K562 (cell line): Measurements from ENCODE around the gene NXN. TPM values are rescaled to one million over a fixed set of nuclear protein-coding genes. Genes with fewer than 3 reads are reported as not detected.
A peak's percentile ranks its signal among the peaks of the same experiment; 100 is the strongest.

Experiments used
- ARID1B ChIP-seq: fragments of 450-650 bp; IDR thresholded peaks from 2 replicates; pipeline ENCODE4 v1.6.1; 2016; ENCODE audit warnings: antibody characterized with exemption, mild to moderate bottlenecking, inconsistent platforms
- ASH1L ChIP-seq: fragments of 450-650 bp; IDR thresholded peaks from 2 replicates; pipeline ENCODE4 v1.6.1; 2018; ENCODE audit warnings: borderline replicate concordance, mild to moderate bottlenecking, low read depth; ENCODE audit not compliant: partially characterized antibody
- BCOR ChIP-seq: fragments of 450-650 bp; IDR thresholded peaks from 2 replicates; pipeline ENCODE4 v1.6.1; 2016
- BDP1 ChIP-seq: IDR thresholded peaks from 3 replicates; pipeline ENCODE4 v1.6.1; 2011; ENCODE audit not compliant: insufficient read length, insufficient read depth
- CBX8 ChIP-seq: fragments of 200-600 bp; sonication (generic); IDR thresholded peaks from 2 replicates; pipeline ENCODE4 v1.6.1; 2012; ENCODE audit warnings: borderline replicate concordance, mixed run types, low read depth, mild to moderate bottlenecking, moderate library complexity, mixed read lengths, low read length, control low read depth, inconsistent platforms; ENCODE audit not compliant: poor library complexity, severe bottlenecking; ENCODE audit errors: extremely low read depth
- CEBPB ChIP-seq: fragments of 450-650 bp; IDR thresholded peaks from 2 replicates; pipeline ENCODE4 v1.6.1; 2016; ENCODE audit warnings: missing genetic modification characterization, missing compliant biosample characterization
- DIDO1 ChIP-seq: fragments of 450-650 bp; IDR thresholded peaks from 2 replicates; pipeline ENCODE4 v1.6.1; 2016; ENCODE audit warnings: low read depth, missing biosample characterization, missing genetic modification characterization
- E2F6 ChIP-seq, 2 experiments: IDR thresholded peaks; 2 replicates each; pipeline ENCODE4 v1.6.1; 2011; ENCODE audit warnings: borderline replicate concordance in 1 of 2, control low read depth in 1 of 2, low read depth in 1 of 2, low read length in 1 of 2, mild to moderate bottlenecking in 1 of 2, mixed read lengths in 1 of 2, moderate library complexity in 1 of 2; ENCODE audit not compliant: insufficient read depth in 1 of 2, insufficient read length in 1 of 2, poor library complexity in 1 of 2, severe bottlenecking in 1 of 2; ENCODE audit errors: extremely low read depth in 1 of 2
- EHMT2 ChIP-seq: fragments of 450-650 bp; IDR thresholded peaks from 2 replicates; pipeline ENCODE4 v1.6.1; 2018; ENCODE audit warnings: antibody characterized with exemption
- ETV1 ChIP-seq: fragments of 450-650 bp; conservative IDR thresholded peaks from 2 replicates; pipeline ENCODE4 v1.6.1; 2016; ENCODE audit warnings: missing genetic modification characterization, control low read depth, low read depth, missing compliant biosample characterization
- GABPA ChIP-seq: fragments of 200-800 bp; sonication (Bioruptor generic); conservative IDR thresholded peaks from 2 replicates; pipeline ENCODE4 v1.6.1; 2016; ENCODE audit warnings: low read depth, missing genetic modification characterization, missing compliant biosample characterization
- HNRNPK ChIP-seq: fragments of 200-400 bp; formaldehyde crosslinking; IDR thresholded peaks from one replicate; pipeline ENCODE4 v1.6.1; 2018; ENCODE audit warnings: mild to moderate bottlenecking, low read depth, low read length; ENCODE audit not compliant: poor library complexity, severe bottlenecking
- MAZ ChIP-seq, 2 experiments: fragments of 450-650 bp in 1 of 2; sonication (generic) in 1 of 2; formaldehyde crosslinking; IDR thresholded peaks in 1 of 2; conservative IDR thresholded peaks in 1 of 2; 2 replicates each; pipeline versions ENCODE4 v1.4.0 to v1.5.0; 2020; ENCODE audit warnings: mild to moderate bottlenecking in 1 of 2, missing genetic modification reagents in 1 of 2
- PML ChIP-seq: IDR thresholded peaks from 2 replicates; pipeline ENCODE4 v1.6.1; 2012; ENCODE audit warnings: low read length, inconsistent platforms
- POLR2G ChIP-seq: fragments of 200-400 bp; formaldehyde crosslinking; IDR thresholded peaks from 2 replicates; pipeline ENCODE4 v1.6.1; 2017; ENCODE audit warnings: low read depth, mild to moderate bottlenecking, antibody characterized with exemption, low read length, moderate library complexity
- RB1 ChIP-seq: fragments of 450-650 bp; IDR thresholded peaks from 2 replicates; pipeline ENCODE4 v1.6.1; 2017; ENCODE audit warnings: low read depth, mild to moderate bottlenecking
- RCOR1 ChIP-seq, 2 experiments: IDR thresholded peaks; 2 replicates each; pipeline ENCODE4 v1.6.1; 2012; ENCODE audit warnings: low read depth in 2 of 2, low read length in 2 of 2, borderline replicate concordance in 1 of 2, improper control_type of control experiment in 1 of 2
- SIN3A ChIP-seq, 2 experiments: fragments of 150-350 bp in 1 of 2; IDR thresholded peaks; 2 replicates each; pipeline ENCODE4 v1.6.1; 2011 to 2016; ENCODE audit warnings: borderline replicate concordance in 2 of 2, low read depth in 2 of 2, low read length in 2 of 2, mild to moderate bottlenecking in 2 of 2, moderate library complexity in 2 of 2; ENCODE audit not compliant: control insufficient read depth in 1 of 2
- SMARCC2 ChIP-seq: fragments of 450-650 bp; IDR thresholded peaks from 2 replicates; pipeline ENCODE4 v1.6.1; 2017; ENCODE audit warnings: antibody characterized with exemption, moderate library complexity, mild to moderate bottlenecking, low read depth
- STAG1 ChIP-seq: sonication (generic); formaldehyde crosslinking; IDR thresholded peaks from 2 replicates; pipeline ENCODE4 v1.5.0; 2020; ENCODE audit warnings: missing genetic modification reagents, borderline replicate concordance
- SUPT5H ChIP-seq: fragments of 450-650 bp; IDR thresholded peaks from 2 replicates; pipeline ENCODE4 v1.6.1; 2016
- TAF7 ChIP-seq: fragments of 450-650 bp; IDR thresholded peaks from 2 replicates; pipeline ENCODE4 v1.6.1; 2016; ENCODE audit warnings: missing genetic modification characterization, missing compliant biosample characterization
- TAL1 ChIP-seq: fragments of 450-650 bp; IDR thresholded peaks from 2 replicates; pipeline ENCODE4 v1.6.1; 2016; ENCODE audit warnings: mild to moderate bottlenecking
- TBP ChIP-seq: optimal IDR thresholded peaks from 2 replicates; pipeline ENCODE3; 2011; ENCODE audit warnings: low read depth, low read length, improper control_type of control experiment
- ZNF146 ChIP-seq: IDR thresholded peaks from one replicate; pipeline ENCODE4 v1.6.1; 2018; ENCODE audit warnings: missing compliant biosample characterization; ENCODE audit not compliant: unreplicated experiment
- polyA plus RNA-seq, 8 experiments: library from polyadenylated mRNA; depleted of rRNA in 4 of 8; stranded (reverse) in 5 of 8; unstranded in 3 of 8; fragments of >200 nt; fragmentation: Nextera tagmentation in 2 of 8; fragmentation: Illumina TruSeq in 1 of 8; extraction: Ambion mirVana in 2 of 8; extraction: Trizol in 1 of 8; gene quantifications; 2 replicates each; pipeline versions ENCODE4 v1.2.1 to v1.2.3, GENCODE V29; 2011 to 2014; ENCODE audit warnings: inconsistent platforms in 1 of 8, missing spikeins in 1 of 8
- total RNA-seq, 7 experiments: library from RNA; depleted of rRNA in 6 of 7; stranded (reverse); fragments of >200 nt in 6 of 7; fragmentation: Illumina TruSeq in 2 of 7; extraction: Trizol in 2 of 7; gene quantifications; 2 replicates each; pipeline versions ENCODE4 v1.2.1 to v1.2.3, GENCODE V29; 2011 to 2021; ENCODE audit warnings: low replicate concordance in 1 of 7
- TF ChIP-seq, protein P1 (sequence below): fragments of 450-650 bp; formaldehyde crosslinking; IDR thresholded peaks from 2 replicates; pipeline ENCODE4 v1.4.0; 2022; ENCODE audit warnings: mild to moderate bottlenecking, moderate library complexity

NXN gene
- total and polyA plus RNA-seq, 9 of the 15 experiments (the other 6 are each of a cell fraction or from before 2014, with no cell fraction given) = 0.08 to 0.39 (median 0.29) TPM; not detected in 5

DNA sequence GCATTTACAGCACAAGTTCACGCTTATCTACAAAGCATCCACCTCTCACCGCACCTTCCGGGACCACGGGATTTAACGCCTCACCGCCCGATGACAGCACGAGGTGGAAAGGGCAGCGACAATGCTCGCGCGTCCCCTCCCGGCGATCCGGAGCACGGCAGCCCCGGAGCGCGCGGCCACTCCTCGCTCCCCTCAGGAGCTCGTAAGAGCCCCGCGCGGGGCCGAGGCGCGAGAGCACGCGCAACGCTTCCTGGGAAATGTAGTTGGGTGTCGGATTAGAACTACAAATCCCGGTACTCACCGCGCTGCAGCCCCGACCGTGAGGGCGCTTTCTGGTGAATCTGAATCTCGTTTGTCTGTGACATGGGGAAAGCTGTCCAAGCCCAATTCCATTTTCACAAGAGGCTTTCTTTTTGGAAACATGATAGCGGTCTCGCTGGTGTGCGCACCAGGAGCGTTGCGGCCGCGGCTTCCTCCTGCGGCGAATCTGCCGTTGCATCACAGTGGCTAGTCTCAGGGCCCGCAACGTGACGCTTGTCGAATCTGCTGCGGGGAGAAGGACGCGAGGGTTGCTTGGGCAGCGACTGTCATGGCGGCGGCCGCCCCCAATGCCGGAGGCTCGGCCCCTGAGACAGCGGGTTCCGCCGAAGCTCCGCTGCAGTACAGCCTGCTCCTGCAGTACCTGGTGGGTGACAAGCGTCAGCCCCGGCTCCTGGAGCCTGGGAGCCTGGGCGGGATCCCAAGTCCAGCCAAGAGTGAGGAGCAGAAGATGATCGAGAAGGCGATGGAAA is 17.2 kb upstream of the NXN start, which contains the start of gene TIMM22 (continued):
- TF ChIP-seq MAZ (CRISPR knock-in tag; conservative IDR thresholded peaks at IDR 0.05 in 1 of 2, IDR thresholded peaks at IDR 0.05 in 1 of 2) (peak; percentile 58 to 87; a peak in 3 of 4 replicates), BCOR (peak; percentile 71; the same call in 1 of the 2 replicates), STAG1 (CRISPR knock-in tag) (peak; percentile 77; the same call in 1 of the 2 replicates), E2F6 (IDR thresholded peaks at IDR 0.05; ENCODE audit: borderline replicate concordance in 1 of 2, extremely low read depth in 1 of 2, insufficient read depth in 1 of 2, insufficient read length in 1 of 2, low read depth in 1 of 2, low read length in 1 of 2, poor library complexity in 1 of 2, severe bottlenecking in 1 of 2) (peak; percentile 90 to 93), PML (peak; percentile 34; the same call in 1 of the 2 replicates), HNRNPK (no peak), RCOR1 (IDR thresholded peaks at IDR 0.05; ENCODE audit: borderline replicate concordance in 1 of 2, low read depth in 2 of 2, low read length in 2 of 2) (peak in 1 of 2 experiments; percentile 88; a peak in 2 of 4 replicates), TAF7 (peak; percentile 93), CEBPB (tag) (peak; percentile 26; the same call in 1 of the 2 replicates), ZNF146 (CRISPR knock-in tag) (no peak), SUPT5H (peak; percentile 87), CBX8 (no peak), ETV1 (tag) (peak; percentile 79), EHMT2 (no peak), RB1 (peak; percentile 87), TBP (peak; percentile 95), SIN3A (IDR thresholded peaks at IDR 0.05; ENCODE audit: borderline replicate concordance in 2 of 2, control insufficient read depth in 1 of 2, low read depth in 2 of 2, low read length in 2 of 2) (peak; percentile 69 to 80; a peak in 2 of 4 replicates), DIDO1 (tag) (peak; percentile 91), POLR2G (peak; percentile 92), GABPA (peak; percentile 47), SMARCC2 (no peak), TAL1 (no peak), ARID1B (peak; percentile 54), BDP1 (no peak), ASH1L (no peak)
- TF ChIP-seq, protein P1, sequence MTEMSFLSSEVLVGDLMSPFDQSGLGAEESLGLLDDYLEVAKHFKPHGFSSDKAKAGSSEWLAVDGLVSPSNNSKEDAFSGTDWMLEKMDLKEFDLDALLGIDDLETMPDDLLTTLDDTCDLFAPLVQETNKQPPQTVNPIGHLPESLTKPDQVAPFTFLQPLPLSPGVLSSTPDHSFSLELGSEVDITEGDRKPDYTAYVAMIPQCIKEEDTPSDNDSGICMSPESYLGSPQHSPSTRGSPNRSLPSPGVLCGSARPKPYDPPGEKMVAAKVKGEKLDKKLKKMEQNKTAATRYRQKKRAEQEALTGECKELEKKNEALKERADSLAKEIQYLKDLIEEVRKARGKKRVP (CRISPR knock-in tag) = 0 out of 2 replicates have a peak, but pooled peaks have one; percentile 24
